Measurements from ENCODE around the gene NKG7. TPM values are rescaled to one million over a fixed set of nuclear protein-coding genes. Genes with fewer than 3 reads are reported as not detected.

NKG7 gene
- total RNA-seq, 3 donors from 2014 or later (not counting 1 experiment from before 2014, with no cell fraction given): 2,907 to 3,894 (median 3,151) TPM

GRCh38 chr19:51347209-51347928 lies 25.1 kb downstream of the NKG7 start:
- Mint-ChIP-seq H3K36me3 (no peaks in the 10 kb centered on the region), H3K4me1 (peaks cover 0 to 6% of the 10 kb centered on the region in 2 donors), H3K4me3 (no peak overlapping the region), H3K27ac (no peak overlapping the region), H3K27me3 (ENCODE audit: low read depth in 2 of 2) (no peaks in the 10 kb centered on the region), H3K9me3 (no peaks in the 10 kb centered on the region)
- intact Hi-C loops (cut with micrococcal nuclease): no loop called here
- H3K4me3 ChIP-seq (ENCODE audit: low read length): no peak overlapping the region
- no peaks in the 10 kb centered on the region for H3K9me3 ChIP-seq (ENCODE audit: control insufficient read depth, insufficient read depth, low read length)
- DNase-seq: no peak
- ATAC-seq: no peak
- 77% methylated on average over 10 of the region's 10 CpGs for WGBS (ENCODE audit: insufficient coverage)
- no peak overlapping the region for H3K27ac ChIP-seq (ENCODE audit: low read length)
- TF ChIP-seq CTCF (IDR thresholded peaks at IDR 0.05): no peak
- peaks cover 18% of the 10 kb centered on the region for H3K36me3 ChIP-seq (ENCODE audit: control insufficient read depth, insufficient read depth, low read length)
- H3K4me1 ChIP-seq (ENCODE audit: control insufficient read depth, insufficient read depth, low read length): peaks cover 13% of the 10 kb centered on the region
- no peaks in the 10 kb centered on the region for H3K27me3 ChIP-seq (ENCODE audit: control insufficient read depth, insufficient read depth, low read length)

- DNase-seq (no peak), ATAC-seq (no peak)
- H3K4me1 ChIP-seq (ENCODE audit: control insufficient read depth, insufficient read depth, low read length): peaks cover 13% of the 10 kb centered on the region
- WGBS (ENCODE audit: insufficient coverage): 96% methylated on average over 16 of the region's 17 CpGs
- no peaks in the 10 kb centered on the region for H3K27me3 Mint-ChIP-seq (ENCODE audit: low read depth in 2 of 2)
- H3K4me3 ChIP-seq (ENCODE audit: low read length): no peak overlapping the region
- no peaks in the 10 kb centered on the region for H3K36me3 Mint-ChIP-seq
- intact Hi-C loops (cut with micrococcal nuclease): no loop called here
- no peak overlapping the region for H3K4me3 Mint-ChIP-seq
- peaks cover 18% of the 10 kb centered on the region for H3K36me3 ChIP-seq (ENCODE audit: control insufficient read depth, insufficient read depth, low read length)
- H3K9me3 ChIP-seq (ENCODE audit: control insufficient read depth, insufficient read depth, low read length): no peaks in the 10 kb centered on the region
- no peak overlapping the region for H3K27ac Mint-ChIP-seq
- no peaks in the 10 kb centered on the region for H3K27me3 ChIP-seq (ENCODE audit: control insufficient read depth, insufficient read depth, low read length)
- H3K9me3 Mint-ChIP-seq: no peaks in the 10 kb centered on the region
- H3K4me1 Mint-ChIP-seq: peaks cover 0 to 6% of the 10 kb centered on the region in 2 donors
- no peak overlapping the region for H3K27ac ChIP-seq (ENCODE audit: low read length)
- no peak for TF ChIP-seq CTCF (IDR thresholded peaks at IDR 0.05)
Measured at GRCh38 chr19:51346742-51347141, 25.7 kb downstream of the NKG7 start.

- H3K27me3 Mint-ChIP-seq (ENCODE audit: low read depth in 2 of 2): peaks cover 0 to 4% of the 10 kb centered on the region in 2 donors
- no peak overlapping the region for H3K4me3 ChIP-seq (ENCODE audit: low read length)
- H3K9me3 Mint-ChIP-seq: no peaks in the 10 kb centered on the region
- H3K27me3 ChIP-seq (ENCODE audit: control insufficient read depth, insufficient read depth, low read length): no peaks in the 10 kb centered on the region
- TF ChIP-seq CTCF (IDR thresholded peaks at IDR 0.05): no peak
- no peak overlapping the region for H3K4me3 Mint-ChIP-seq
- peak overlapping the region; percentile 44 for H3K27ac ChIP-seq (ENCODE audit: low read length)
- peaks cover 10% of the 10 kb centered on the region for H3K36me3 ChIP-seq (ENCODE audit: control insufficient read depth, insufficient read depth, low read length)
- peaks cover 0 to 12% of the 10 kb centered on the region in 2 donors for H3K4me1 Mint-ChIP-seq
- H3K36me3 Mint-ChIP-seq: no peaks in the 10 kb centered on the region
- ATAC-seq (no peak), DNase-seq (no peak)
- intact Hi-C loops (cut with micrococcal nuclease): no loop called here
- no peaks in the 10 kb centered on the region for H3K9me3 ChIP-seq (ENCODE audit: control insufficient read depth, insufficient read depth, low read length)
- 97% methylated on average over 9 of the region's 9 CpGs for WGBS (ENCODE audit: insufficient coverage)
- H3K4me1 ChIP-seq (ENCODE audit: control insufficient read depth, insufficient read depth, low read length): peaks cover 19% of the 10 kb centered on the region
- no peak overlapping the region for H3K27ac Mint-ChIP-seq
Measured at GRCh38 chr19:51345076-51345620, 27.3 kb downstream of the NKG7 start.
